Melanocyte of skin (primary cell): Measurements from ENCODE around the gene ROMO1. TPM values are rescaled to one million over a fixed set of nuclear protein-coding genes. Genes with fewer than 3 reads are reported as not detected.

Experiments
- total RNA-seq, 2 donors: library from RNA; depleted of rRNA; stranded (reverse); fragments of >200 nt; gene quantifications; 2 replicates each; pipeline ENCODE4 v1.2.3, GENCODE V29; 2012

The ROMO1 gene
- 100 to 1,000 TPM; 111 to 130 TPM for total RNA-seq

GRCh38 chr20:35699127-35699956 lies at the start of gene ROMO1, which contains the start of gene NFS1:
TSS of gene ROMO1 (plus strand) at chr20:35699405. CDS start at chr20:35699633, 228 bp downstream.
TSS of gene NFS1 (minus strand) at chr20:35699352. CDS start at chr20:35699288, 64 bp downstream.

GRCh38 chr20:35664466-35665206 lies 34.6 kb upstream of the ROMO1 start, which contains the start of the genes CPNE1 and RBM12:
TSS of gene CPNE1 (minus strand) at chr20:35664900. CDS start at chr20:35632923, 31,977 bp downstream.
TSS of gene RBM12 (minus strand) at chr20:35664900. CDS start at chr20:35655322, 9,578 bp downstream.

GRCh38 chr20:35741892-35742740 lies 42.9 kb downstream of the ROMO1 start, which contains the start of gene RBM39:
TSS of gene RBM39 (minus strand) at chr20:35742260. CDS start at chr20:35740874, 1,386 bp downstream.

Other genes starting within 250 kb of the ROMO1 start
- gene CEP250, start 243.8 kb upstream of the ROMO1 start, total RNA-seq: 10 to 100 TPM; 18.0 to 21.3 TPM
- gene C20orf173, start 169.8 kb upstream of the ROMO1 start, total RNA-seq: not detected
- 100 to 1,000 TPM; 225 to 247 TPM for gene ERGIC3, start 157.3 kb upstream of the ROMO1 start, total RNA-seq
- 1 to 10 TPM in 1 of 2 donors, under 1 TPM in 1; 1.00 to 2.8 TPM for gene SPAG4, start 83.6 kb upstream of the ROMO1 start, total RNA-seq
- gene CPNE1, start 34.5 kb upstream of the ROMO1 start, total RNA-seq: 10 to 100 TPM; 59.2 to 72.6 TPM
- gene RBM12, start 34.5 kb upstream of the ROMO1 start, total RNA-seq: 10 to 100 TPM; 42.7 to 46.0 TPM
- 10 to 100 TPM; 30.0 to 31.7 TPM for gene NFS1, start 53 bp upstream of the ROMO1 start, total RNA-seq
- gene RBM39, start 42.9 kb downstream of the ROMO1 start, total RNA-seq: 100 to 1,000 TPM; 162 to 177 TPM
- 10 to 100 TPM; 16.2 to 20.0 TPM for gene PHF20, start 72.6 kb downstream of the ROMO1 start, total RNA-seq